ENCODE data around the gene DDX41. TPM values are rescaled to one million over a fixed set of nuclear protein-coding genes. Genes with fewer than 3 reads are reported as not detected.
"Not testable (repeated sequence)": the region's sequence is repeated elsewhere in the genome, so short reads cannot be mapped to it uniquely, and the experiment has no call there.

DDX41 gene
- total RNA-seq, 3 donors from 2014 or later (not counting 1 experiment from before 2014, with no cell fraction given), result 66.6 to 106 (median 78.3) TPM

DNA sequence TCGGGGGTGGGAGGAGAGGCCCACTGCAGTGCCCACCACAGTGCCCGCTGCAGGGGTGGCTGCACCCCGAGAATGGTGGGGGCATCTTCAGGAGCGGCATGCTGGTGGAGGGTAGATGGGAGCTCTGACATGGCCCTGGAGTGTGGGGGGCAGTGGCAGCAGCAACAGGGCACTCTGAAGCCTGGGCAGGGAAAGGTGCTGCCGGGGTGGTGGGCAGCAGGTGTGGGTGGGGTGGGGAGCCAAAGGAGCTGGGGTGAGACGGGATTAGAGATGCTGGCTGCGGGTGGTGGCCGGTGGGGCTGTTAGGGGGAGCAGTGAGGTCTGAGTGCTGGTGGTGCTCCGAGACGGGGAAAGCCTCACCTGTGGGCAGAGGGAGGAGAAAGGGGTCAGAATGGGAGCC lies 19.6 kb upstream of the DDX41 start:
- H3K4me3 Mint-ChIP-seq, result no peak overlapping the region
- ATAC-seq (no peak), DNase-seq (no peak)
- no peak overlapping the region for H3K27ac Mint-ChIP-seq
- peaks cover 52% of the 10 kb centered on the region for H3K36me3 ChIP-seq (ENCODE audit: control insufficient read depth, insufficient read depth, low read length)
- no peaks in the 10 kb centered on the region for H3K27me3 ChIP-seq (ENCODE audit: control insufficient read depth, insufficient read depth, low read length)
- H3K36me3 Mint-ChIP-seq, result no peaks in the 10 kb centered on the region
- no peaks in the 10 kb centered on the region for H3K4me1 ChIP-seq (ENCODE audit: control insufficient read depth, insufficient read depth, low read length)
- H3K4me3 ChIP-seq (ENCODE audit: low read length), result no peak overlapping the region
- no peak overlapping the region for H3K27ac ChIP-seq (ENCODE audit: low read length)
- no peaks in the 10 kb centered on the region for H3K9me3 ChIP-seq (ENCODE audit: control insufficient read depth, insufficient read depth, low read length)
- WGBS (ENCODE audit: insufficient coverage), result 96% methylated on average over 10 of the region's 10 CpGs
- H3K9me3 Mint-ChIP-seq, result no peaks in the 10 kb centered on the region
- TF ChIP-seq, protein P1, sequence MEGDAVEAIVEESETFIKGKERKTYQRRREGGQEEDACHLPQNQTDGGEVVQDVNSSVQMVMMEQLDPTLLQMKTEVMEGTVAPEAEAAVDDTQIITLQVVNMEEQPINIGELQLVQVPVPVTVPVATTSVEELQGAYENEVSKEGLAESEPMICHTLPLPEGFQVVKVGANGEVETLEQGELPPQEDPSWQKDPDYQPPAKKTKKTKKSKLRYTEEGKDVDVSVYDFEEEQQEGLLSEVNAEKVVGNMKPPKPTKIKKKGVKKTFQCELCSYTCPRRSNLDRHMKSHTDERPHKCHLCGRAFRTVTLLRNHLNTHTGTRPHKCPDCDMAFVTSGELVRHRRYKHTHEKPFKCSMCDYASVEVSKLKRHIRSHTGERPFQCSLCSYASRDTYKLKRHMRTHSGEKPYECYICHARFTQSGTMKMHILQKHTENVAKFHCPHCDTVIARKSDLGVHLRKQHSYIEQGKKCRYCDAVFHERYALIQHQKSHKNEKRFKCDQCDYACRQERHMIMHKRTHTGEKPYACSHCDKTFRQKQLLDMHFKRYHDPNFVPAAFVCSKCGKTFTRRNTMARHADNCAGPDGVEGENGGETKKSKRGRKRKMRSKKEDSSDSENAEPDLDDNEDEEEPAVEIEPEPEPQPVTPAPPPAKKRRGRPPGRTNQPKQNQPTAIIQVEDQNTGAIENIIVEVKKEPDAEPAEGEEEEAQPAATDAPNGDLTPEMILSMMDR (IDR thresholded peaks at IDR 0.05), result no peak
- H3K27me3 Mint-ChIP-seq (ENCODE audit: low read depth in 2 of 2), result no peaks in the 10 kb centered on the region
- peaks cover 10 to 19% of the 10 kb centered on the region in 2 donors for H3K4me1 Mint-ChIP-seq
- intact Hi-C loops (cut with micrococcal nuclease), result no loop called here

DNA sequence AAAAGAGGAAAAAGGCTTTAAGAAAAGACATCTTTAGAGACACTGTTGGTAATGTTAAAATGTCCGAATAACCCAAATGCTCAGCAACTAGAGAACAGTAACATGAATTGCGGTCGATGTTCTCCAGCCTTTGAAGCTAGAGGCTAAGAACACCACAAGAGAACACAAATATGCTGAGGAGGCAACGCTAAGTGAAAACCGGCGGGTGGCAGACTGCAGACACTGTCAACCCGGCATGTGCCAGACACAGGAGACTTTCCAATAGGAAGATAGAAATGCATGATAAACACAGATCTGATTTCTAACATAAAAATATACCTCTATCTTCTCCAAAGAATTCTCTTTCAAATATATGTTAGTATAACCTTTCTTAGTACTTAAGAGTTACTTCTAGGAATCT lies 18.4 kb upstream of the DDX41 start:
- H3K4me3 ChIP-seq (ENCODE audit: low read length), result no peak overlapping the region
- intact Hi-C loops (cut with micrococcal nuclease), result no loop called here
- Mint-ChIP-seq H3K9me3 (no peaks in the 10 kb centered on the region), H3K4me1 (peaks cover 14 to 15% of the 10 kb centered on the region in 2 donors), H3K36me3 (no peaks in the 10 kb centered on the region), H3K27ac (no peak overlapping the region), H3K27me3 (ENCODE audit: low read depth in 2 of 2) (no peaks in the 10 kb centered on the region), H3K4me3 (no peak overlapping the region)
- TF ChIP-seq, protein P1 (IDR thresholded peaks at IDR 0.05), result no peak
- DNase-seq (no peak), ATAC-seq (no peak)
- no peak overlapping the region for H3K27ac ChIP-seq (ENCODE audit: low read length)
- H3K9me3 ChIP-seq (ENCODE audit: control insufficient read depth, insufficient read depth, low read length), result no peaks in the 10 kb centered on the region
- H3K27me3 ChIP-seq (ENCODE audit: control insufficient read depth, insufficient read depth, low read length), result no peaks in the 10 kb centered on the region
- 98% methylated on average over 7 of the region's 7 CpGs for WGBS (ENCODE audit: insufficient coverage)
- no peaks in the 10 kb centered on the region for H3K4me1 ChIP-seq (ENCODE audit: control insufficient read depth, insufficient read depth, low read length)
- peaks cover 59% of the 10 kb centered on the region for H3K36me3 ChIP-seq (ENCODE audit: control insufficient read depth, insufficient read depth, low read length)

DNA sequence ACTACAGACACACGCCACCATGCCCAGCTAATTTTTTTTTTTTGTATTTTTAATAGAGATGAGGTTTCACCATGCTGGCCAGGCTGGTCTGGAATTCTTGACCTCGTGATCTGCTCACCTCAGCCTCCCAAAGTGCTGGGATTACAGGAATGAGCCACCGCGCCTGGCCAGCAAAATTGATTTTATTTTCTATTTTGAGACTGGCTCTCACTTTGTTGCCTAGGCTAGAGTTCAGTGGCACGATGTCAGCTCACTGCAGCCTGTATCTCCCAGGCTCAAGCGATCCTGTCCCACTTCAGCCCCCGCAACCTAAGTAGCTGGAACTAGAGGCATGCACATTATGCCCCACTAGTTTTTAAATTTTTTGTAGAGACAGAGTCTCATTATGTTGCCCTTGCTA lies 17.7 kb upstream of the DDX41 start:
- H3K9me3 Mint-ChIP-seq; H3K27me3 Mint-ChIP-seq (ENCODE audit: low read depth in 2 of 2); ATAC-seq; DNase-seq; H3K27me3 ChIP-seq (ENCODE audit: control insufficient read depth, insufficient read depth, low read length); H3K27ac ChIP-seq (ENCODE audit: low read length); H3K4me3 ChIP-seq (ENCODE audit: low read length); H3K4me3 Mint-ChIP-seq; H3K4me1 ChIP-seq (ENCODE audit: control insufficient read depth, insufficient read depth, low read length); H3K9me3 ChIP-seq (ENCODE audit: control insufficient read depth, insufficient read depth, low read length); H3K27ac Mint-ChIP-seq; intact Hi-C loops (cut with micrococcal nuclease); H3K36me3 Mint-ChIP-seq: not testable (repeated sequence)
- peaks cover 14 to 15% of the 10 kb centered on the region in 2 donors for H3K4me1 Mint-ChIP-seq
- over 99% methylated on average over 7 of the region's 7 CpGs for WGBS (ENCODE audit: insufficient coverage)
- peaks cover 66% of the 10 kb centered on the region for H3K36me3 ChIP-seq (ENCODE audit: control insufficient read depth, insufficient read depth, low read length)

DNA sequence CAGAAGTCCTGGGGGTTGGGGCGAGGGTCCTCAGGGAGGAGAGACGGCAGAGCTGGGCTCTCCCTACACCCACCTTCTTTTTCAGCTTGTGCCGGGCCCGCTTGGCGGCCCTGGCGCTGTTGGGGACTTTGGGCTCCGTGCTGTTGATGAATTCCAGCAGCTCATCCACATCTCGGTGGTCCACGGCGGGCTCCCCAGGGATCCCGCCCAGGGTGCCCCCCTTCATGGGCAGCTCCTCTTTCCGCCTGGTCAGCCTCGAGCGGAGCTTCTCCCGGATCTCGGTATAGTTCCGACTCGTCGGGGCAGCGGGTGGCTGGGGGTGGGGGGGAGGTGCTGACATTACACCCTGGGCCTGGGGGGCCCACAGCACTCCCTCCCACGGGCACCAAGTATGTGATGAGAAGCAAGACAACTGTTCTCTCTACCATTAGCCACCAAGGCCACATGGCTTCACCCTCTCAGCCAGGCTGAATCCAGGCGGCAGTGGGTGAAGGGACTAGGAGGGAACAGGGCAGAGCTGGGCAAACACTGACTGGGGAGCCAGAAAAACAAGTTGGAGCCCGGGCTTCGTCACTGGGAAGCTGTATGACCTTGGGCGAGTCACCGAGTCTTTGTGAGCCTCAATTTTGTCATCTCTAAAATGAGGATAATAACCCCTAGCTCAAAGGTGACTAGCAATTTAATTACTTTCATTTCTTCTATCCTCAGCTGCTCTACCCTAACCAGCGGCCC lies 14.6 kb upstream of the DDX41 start:
- Mint-ChIP-seq H3K4me3 (no peak overlapping the region), H3K27me3 (ENCODE audit: low read depth in 2 of 2) (no peaks in the 10 kb centered on the region), H3K4me1 (peaks cover 5 to 9% of the 10 kb centered on the region in 2 donors), H3K27ac (no peak overlapping the region), H3K36me3 (no peaks in the 10 kb centered on the region), H3K9me3 (no peaks in the 10 kb centered on the region)
- no peaks in the 10 kb centered on the region for H3K9me3 ChIP-seq (ENCODE audit: control insufficient read depth, insufficient read depth, low read length)
- 97% methylated on average over 26 of the region's 27 CpGs for WGBS (ENCODE audit: insufficient coverage)
- H3K27me3 ChIP-seq (ENCODE audit: control insufficient read depth, insufficient read depth, low read length), result no peaks in the 10 kb centered on the region
- no peak overlapping the region for H3K27ac ChIP-seq (ENCODE audit: low read length)
- no peak overlapping the region for H3K4me3 ChIP-seq (ENCODE audit: low read length)
- peaks cover 55% of the 10 kb centered on the region for H3K36me3 ChIP-seq (ENCODE audit: control insufficient read depth, insufficient read depth, low read length)
- no peaks in the 10 kb centered on the region for H3K4me1 ChIP-seq (ENCODE audit: control insufficient read depth, insufficient read depth, low read length)
- TF ChIP-seq, protein P1 (IDR thresholded peaks at IDR 0.05), result no peak
- ATAC-seq (no peak), DNase-seq (no peak)
- intact Hi-C loops (cut with micrococcal nuclease), result no loop called here
